ENCODE results near the gene ZNF423. TPM values are rescaled to one million over a fixed set of nuclear protein-coding genes. Genes with fewer than 3 reads are reported as not detected.

ZNF423 gene
- total and polyA plus RNA-seq, 2 of the 13 experiments (the other 11 are each of a cell fraction or from before 2014, with no cell fraction given): 0.07 to 0.31 TPM

- H4K20me1 ChIP-seq (ENCODE audit: insufficient read depth, low read length): no peaks in the 10 kb centered on the region
- H3K79me2 ChIP-seq (ENCODE audit: insufficient read depth, low read length): no peaks in the 10 kb centered on the region
- POLR2A ChIA-PET: no interaction called here
- DNase-seq (ENCODE audit: low spot score) (no peak), ATAC-seq (no peak), FAIRE-seq (no peak)
- WGBS (ENCODE audit: low lambda C conversion rate): 8% methylated on average over 9 of the region's 9 CpGs
- no TSS peak for BruUV-seq (replicated peaks)
- no peaks in the 10 kb centered on the region for H3K36me3 ChIP-seq (replicated peaks in 1 of 2; ENCODE audit: control insufficient read depth in 1 of 2, insufficient read depth in 2 of 2, low read length in 2 of 2)
- H3K9me3 ChIP-seq (ENCODE audit: low read length): no peaks in the 10 kb centered on the region
- no peaks in the 10 kb centered on the region for H3K4me1 ChIP-seq (ENCODE audit: insufficient read depth, low read length)
- TF ChIP-seq ZNF276 (CRISPR knock-in tag; IDR thresholded peaks at IDR 0.05; ENCODE audit: low read depth) (no peak), TEAD3 (CRISPR knock-in tag; optimal IDR thresholded peaks at IDR 0.05; ENCODE audit: borderline replicate concordance) (no peak), ZNF264 (CRISPR knock-in tag; IDR thresholded peaks at IDR 0.05) (no peak), PATZ1 (CRISPR knock-in tag; IDR thresholded peaks at IDR 0.05) (no peak), ZBTB3 (CRISPR knock-in tag; IDR thresholded peaks at IDR 0.05; ENCODE audit: borderline replicate concordance, low read depth) (no peak), RAD21 (CRISPR knock-in tag; IDR thresholded peaks at IDR 0.05) (no peak), ZNF44 (CRISPR knock-in tag; IDR thresholded peaks at IDR 0.05) (no peak), DZIP1 (CRISPR knock-in tag; IDR thresholded peaks at IDR 0.05) (no peak), TAF15 (IDR thresholded peaks at IDR 0.05; ENCODE audit: low read depth, low read length, poor library complexity, severe bottlenecking) (no peak)
- H3K9ac ChIP-seq (ENCODE audit: insufficient read depth, low read depth, low read length): no peak overlapping the region
- H2AFZ ChIP-seq (ENCODE audit: low read length): no peak overlapping the region
- no peak overlapping the region for H3K27ac ChIP-seq (ENCODE audit: extremely low read length, insufficient read depth, low read length)
- peaks cover 3 to 5% of the 10 kb centered on the region in 2 experiments; a peak in 3 of 5 replicates for H3K27me3 ChIP-seq (ENCODE audit: control insufficient read depth in 1 of 2, insufficient read depth in 2 of 2, low read length in 2 of 2)
- no peak overlapping the region for H3K4me2 ChIP-seq (ENCODE audit: low read depth, low read length)
- CTCF ChIA-PET (ENCODE audit: low intra/inter-chr PET ratio, low total read pairs): no interaction called here
- in situ Hi-C loops (cut with HindIII; ENCODE audit: extremely low pct_ligation_motif_present, low pct_unique_long_range_greater_than_20kb): no loop called here
- no peak overlapping the region for H3K4me3 ChIP-seq (replicated peaks in 1 of 3; ENCODE audit: insufficient read depth in 1 of 3, low read depth in 2 of 3, low read length in 3 of 3)
- intact Hi-C loops (cut with micrococcal nuclease; ENCODE audit: unreplicated experiment): loop anchor here (10.0 kb wide), 1 partner anchor 870 kb away; no protein-coding TSS in a partner anchor
Observed at GRCh38 chr16:49904348-49905062, 48.6 kb upstream of the ZNF423 start.

Data from HepG2 (cell line).